BJ (cell line): Measurements from ENCODE around the gene RAD51C. TPM values are rescaled to one million over a fixed set of nuclear protein-coding genes. Genes with fewer than 3 reads are reported as not detected.

Source experiments
- CTCF ChIA-PET: fragments of 350-600 bp; formaldehyde crosslinking; extraction: SDS; loops from one replicate; lab custom pipeline; 2021; ENCODE audit warnings: antibody characterized with exemption, inconsistent platforms; lab: Yijun Ruan, JAX
- POLR2A ChIA-PET: fragments of 300-600 bp; sonication (Branson Sonifier 250); formaldehyde crosslinking; extraction: SDS; loops from one replicate; lab custom pipeline; 2021; ENCODE audit warnings: antibody characterized with exemption; lab: Charles Lee
- DNase-seq: peaks from one replicate; pipeline ENCODE4 v3.0.0-alpha.2; 2011; ENCODE audit warnings: low read depth
- H3K27me3 ChIP-seq: 2 replicates; pipeline ENCODE4 v1.6.0; 2011; ENCODE audit warnings: low read length; ENCODE audit not compliant: control insufficient read depth, insufficient read depth
- H3K36me3 ChIP-seq: 2 replicates; pipeline ENCODE4 v1.5.1; 2011; ENCODE audit warnings: low read length; ENCODE audit not compliant: control insufficient read depth, insufficient read depth
- H3K4me3 ChIP-seq: 2 replicates; pipeline ENCODE4 v1.5.1; 2011; ENCODE audit warnings: low read depth, mild to moderate bottlenecking, control low read depth, low read length
- polyA plus RNA-seq: library from polyadenylated mRNA; depleted of rRNA; stranded (reverse); fragments of >200 nt; gene quantifications from 2 replicates; pipeline ENCODE4 v1.2.3, GENCODE V29; 2011
- TF ChIP-seq, protein P1 (sequence below): IDR thresholded peaks from 2 replicates; pipeline ENCODE4 v1.5.1; 2011; ENCODE audit warnings: low read depth, mild to moderate bottlenecking, control low read depth, inconsistent platforms, low read length, moderate library complexity; ENCODE audit not compliant: insufficient read depth

The RAD51C gene
- polyA plus RNA-seq, 1 experiment = 15.0 TPM

DNA sequence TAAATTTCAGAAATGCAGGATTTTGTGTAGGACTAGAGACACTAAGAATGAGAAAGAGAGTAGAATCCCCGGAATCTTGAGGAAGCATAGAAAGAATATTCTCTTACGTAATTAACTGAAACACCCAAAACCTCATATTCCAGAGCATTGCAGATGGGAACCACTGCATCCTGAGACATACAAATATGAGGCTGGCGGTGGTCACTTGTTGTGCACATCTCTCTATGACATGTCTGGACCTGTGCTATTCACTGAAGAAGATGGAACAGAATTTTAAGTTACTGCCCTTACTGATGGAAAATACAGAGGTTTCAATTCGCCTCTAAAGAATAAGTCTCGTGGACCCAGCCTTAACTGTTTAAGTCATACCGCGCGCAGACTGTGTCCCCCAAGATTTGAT, 806 bp downstream of the RAD51C start:
- ChIA-PET POLR2A (no interaction called here), CTCF (interaction anchor here (1.3 to 2.8 kb wide), 2 partner anchors 115 to 173 kb away, joined by 3 to 16 read pairs; no protein-coding TSS in a partner anchor)
- H3K4me3 ChIP-seq = peak overlapping the region; percentile 60
- no peaks in the 10 kb centered on the region for H3K27me3 ChIP-seq
- H3K36me3 ChIP-seq = no peaks in the 10 kb centered on the region
- TF ChIP-seq, protein P1, sequence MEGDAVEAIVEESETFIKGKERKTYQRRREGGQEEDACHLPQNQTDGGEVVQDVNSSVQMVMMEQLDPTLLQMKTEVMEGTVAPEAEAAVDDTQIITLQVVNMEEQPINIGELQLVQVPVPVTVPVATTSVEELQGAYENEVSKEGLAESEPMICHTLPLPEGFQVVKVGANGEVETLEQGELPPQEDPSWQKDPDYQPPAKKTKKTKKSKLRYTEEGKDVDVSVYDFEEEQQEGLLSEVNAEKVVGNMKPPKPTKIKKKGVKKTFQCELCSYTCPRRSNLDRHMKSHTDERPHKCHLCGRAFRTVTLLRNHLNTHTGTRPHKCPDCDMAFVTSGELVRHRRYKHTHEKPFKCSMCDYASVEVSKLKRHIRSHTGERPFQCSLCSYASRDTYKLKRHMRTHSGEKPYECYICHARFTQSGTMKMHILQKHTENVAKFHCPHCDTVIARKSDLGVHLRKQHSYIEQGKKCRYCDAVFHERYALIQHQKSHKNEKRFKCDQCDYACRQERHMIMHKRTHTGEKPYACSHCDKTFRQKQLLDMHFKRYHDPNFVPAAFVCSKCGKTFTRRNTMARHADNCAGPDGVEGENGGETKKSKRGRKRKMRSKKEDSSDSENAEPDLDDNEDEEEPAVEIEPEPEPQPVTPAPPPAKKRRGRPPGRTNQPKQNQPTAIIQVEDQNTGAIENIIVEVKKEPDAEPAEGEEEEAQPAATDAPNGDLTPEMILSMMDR = no peak
- no peak for DNase-seq

DNA sequence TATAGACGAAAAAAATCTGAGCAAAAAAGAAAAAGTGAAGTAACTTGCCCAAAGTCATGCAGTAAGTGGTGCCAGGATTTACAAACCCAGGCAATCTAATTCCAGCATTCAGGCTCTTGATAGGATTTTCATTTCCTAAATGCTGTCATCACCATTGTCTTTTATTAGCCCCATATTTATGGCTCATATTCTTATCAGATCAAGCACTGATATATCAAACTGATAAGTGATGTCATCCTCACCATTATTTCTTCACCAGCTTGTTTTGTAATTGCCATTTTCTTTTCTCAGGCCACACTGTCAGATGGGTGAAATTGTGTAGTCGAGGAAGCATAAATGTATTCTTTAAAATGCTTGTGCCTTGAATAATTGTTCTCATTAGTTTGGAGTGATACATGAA, 1.3 kb downstream of the RAD51C start:
- CTCF ChIA-PET = interaction anchor here (1.3 to 2.8 kb wide), 2 partner anchors 116 to 174 kb away, joined by 3 to 16 read pairs; no protein-coding TSS in a partner anchor
- Histone ChIP-seq H3K27me3 (no peaks in the 10 kb centered on the region), H3K36me3 (no peaks in the 10 kb centered on the region), H3K4me3 (no peak overlapping the region)
- POLR2A ChIA-PET = no interaction called here
- TF ChIP-seq, protein P1 = no peak
- no peak for DNase-seq

DNA sequence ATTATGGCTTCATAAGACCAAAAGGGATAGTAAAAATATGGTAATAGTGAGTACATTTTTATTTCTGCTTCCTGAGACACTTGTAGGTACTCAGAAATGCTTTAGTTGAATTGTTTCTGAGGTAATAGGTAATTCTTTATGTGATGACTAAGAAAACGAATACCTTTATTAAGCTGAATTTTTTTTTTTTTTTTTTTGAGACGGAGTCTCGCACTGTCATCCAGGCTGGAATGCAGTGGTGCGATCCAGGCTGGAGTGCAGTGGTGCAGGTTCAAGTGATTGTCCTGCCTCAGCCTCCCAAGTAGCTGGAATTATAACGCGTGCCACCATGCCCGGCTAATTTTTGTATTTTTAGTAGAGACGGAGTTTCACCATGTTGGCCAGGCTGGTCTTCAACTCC, 1.9 kb downstream of the RAD51C start:
- ChIA-PET POLR2A (no interaction called here), CTCF (no interaction called here)
- no peak for DNase-seq
- TF ChIP-seq, protein P1 = no peak
- H3K4me3 ChIP-seq = no peak overlapping the region
- H3K27me3 ChIP-seq = no peaks in the 10 kb centered on the region
- H3K36me3 ChIP-seq = no peaks in the 10 kb centered on the region

DNA sequence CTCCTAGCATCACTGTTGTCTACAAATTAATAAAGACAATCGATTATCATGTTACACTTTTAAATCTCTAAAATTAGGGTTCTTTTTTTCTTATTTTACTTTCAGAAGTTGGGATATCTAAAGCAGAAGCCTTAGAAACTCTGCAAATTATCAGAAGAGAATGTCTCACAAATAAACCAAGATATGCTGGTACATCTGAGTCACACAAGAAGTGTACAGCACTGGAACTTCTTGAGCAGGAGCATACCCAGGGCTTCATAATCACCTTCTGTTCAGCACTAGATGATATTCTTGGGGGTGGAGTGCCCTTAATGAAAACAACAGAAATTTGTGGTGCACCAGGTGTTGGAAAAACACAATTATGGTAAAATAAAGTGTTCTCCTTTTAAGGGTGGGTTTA, 2.4 kb downstream of the RAD51C start:
- H3K4me3 ChIP-seq = no peak overlapping the region
- TF ChIP-seq, protein P1 = no peak
- no peaks in the 10 kb centered on the region for H3K36me3 ChIP-seq
- ChIA-PET POLR2A (no interaction called here), CTCF (no interaction called here)
- no peak for DNase-seq
- H3K27me3 ChIP-seq = no peaks in the 10 kb centered on the region

DNA sequence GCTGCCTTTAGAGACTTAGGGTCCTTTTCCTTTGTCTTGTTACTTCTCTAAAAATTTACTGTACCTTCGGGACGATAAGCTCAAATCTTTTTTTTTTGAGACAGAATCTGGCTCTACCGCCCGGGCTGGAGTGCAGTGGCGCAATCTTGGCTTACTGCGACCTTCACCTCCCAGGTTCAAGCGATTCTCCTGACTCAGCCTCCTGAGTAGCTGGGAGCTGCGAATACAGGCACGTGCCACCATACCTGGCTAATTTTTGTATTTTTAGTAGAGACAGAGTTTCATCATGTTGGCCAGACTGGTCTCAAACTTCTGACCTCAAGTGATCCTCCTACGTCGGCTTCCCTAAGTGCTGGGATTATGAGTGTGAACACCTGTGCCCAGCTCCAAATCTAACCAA, 7.4 kb downstream of the RAD51C start:
- H3K36me3 ChIP-seq = no peaks in the 10 kb centered on the region; the same call in 1 of the 2 replicates
- TF ChIP-seq, protein P1 = no peak
- DNase-seq = no peak
- H3K27me3 ChIP-seq = no peaks in the 10 kb centered on the region
- H3K4me3 ChIP-seq = no peak overlapping the region
- POLR2A ChIA-PET = no interaction called here
- CTCF ChIA-PET = interaction anchor here (1.0 to 1.2 kb wide), 2 partner anchors 7 to 181 kb away, joined by 3 read pairs; partner anchors contain the start of gene RAD51C
